HTERT RPE-1 (cell line): ENCODE data around the gene KRTAP2-3.
"Not testable (repeated sequence)": the region's sequence is repeated elsewhere in the genome, so short reads cannot be mapped to it uniquely, and the experiment has no call there.

ENCODE experiments used
- in situ Hi-C: fragments of 300-500 bp; cut with MboI; formaldehyde crosslinking; loops from 4 replicates; pipeline ENCODE4 v1.14.3; 2020; ENCODE audit warnings: low sequenced_read_pairs

Gene KRTAP2-3

GRCh38 chr17:41069031-41069430 lies 9.1 kb upstream of the KRTAP2-3 start:
- in situ Hi-C loops: no loop called here

- in situ Hi-C loops: no loop called here
Measured at GRCh38 chr17:41067281-41067680, 7.4 kb upstream of the KRTAP2-3 start.

- in situ Hi-C loops: no loop called here
Measured at GRCh38 chr17:41065829-41066624, 6.1 kb upstream of the KRTAP2-3 start, which contains the start of gene KRTAP2-4. TSS of gene KRTAP2-4 (minus strand) at chr17:41065879. CDS start at chr17:41065845, 34 bp downstream.

GRCh38 chr17:41065016-41065689 lies 5.2 kb upstream of the KRTAP2-3 start:
- in situ Hi-C loops: not testable (repeated sequence)

GRCh38 chr17:41064301-41064700 lies 4.4 kb upstream of the KRTAP2-3 start:
- in situ Hi-C loops: no loop called here

- in situ Hi-C loops: no loop called here
Measured at GRCh38 chr17:41063449-41063848, 3.5 kb upstream of the KRTAP2-3 start.

- in situ Hi-C loops: no loop called here
Measured at GRCh38 chr17:41061964-41062363, 2.0 kb upstream of the KRTAP2-3 start.

- in situ Hi-C loops: not testable (repeated sequence)
Measured at GRCh38 chr17:41059276-41060051, 450 bp downstream of the KRTAP2-3 start.

GRCh38 chr17:41058741-41059140 lies 1.2 kb downstream of the KRTAP2-3 start:
- in situ Hi-C loops: no loop called here

GRCh38 chr17:41057547-41057946 lies 2.4 kb downstream of the KRTAP2-3 start:
- in situ Hi-C loops: no loop called here

GRCh38 chr17:41055130-41055529 lies 4.8 kb downstream of the KRTAP2-3 start, which contains the start of gene KRTAP2-2:
TSS of gene KRTAP2-2 (minus strand) at chr17:41055230. CDS start at chr17:41055211, 19 bp downstream.
- in situ Hi-C loops: not testable (repeated sequence)

- in situ Hi-C loops: not testable (repeated sequence)
Measured at GRCh38 chr17:41054556-41054955, 5.4 kb downstream of the KRTAP2-3 start.

- in situ Hi-C loops: no loop called here
Measured at GRCh38 chr17:41054025-41054424, 5.9 kb downstream of the KRTAP2-3 start.

GRCh38 chr17:41052566-41052965 lies 7.3 kb downstream of the KRTAP2-3 start:
- in situ Hi-C loops: no loop called here

GRCh38 chr17:41049110-41049509 lies 10.8 kb downstream of the KRTAP2-3 start:
- in situ Hi-C loops: no loop called here

- in situ Hi-C loops: no loop called here
Measured at GRCh38 chr17:41048441-41048840, 11.5 kb downstream of the KRTAP2-3 start.

GRCh38 chr17:41046735-41047465 lies 13.0 kb downstream of the KRTAP2-3 start, which contains the start of gene KRTAP2-1:
TSS of gene KRTAP2-1 (minus strand) at chr17:41047316. CDS start at chr17:41047267, 49 bp downstream.
- in situ Hi-C loops: not testable (repeated sequence)

- in situ Hi-C loops: no loop called here
Measured at GRCh38 chr17:41042953-41043352, 17.0 kb downstream of the KRTAP2-3 start.

GRCh38 chr17:41040783-41041571 lies 18.9 kb downstream of the KRTAP2-3 start, which contains the start of gene KRTAP1-1:
TSS of gene KRTAP1-1 (minus strand) at chr17:41041450. CDS start at chr17:41041397, 53 bp downstream.
- in situ Hi-C loops: not testable (repeated sequence)
